Esophagus muscularis mucosa (tissue), 4 donors: ENCODE results near the gene TRIP13. TPM values are rescaled to one million over a fixed set of nuclear protein-coding genes. Genes with fewer than 3 reads are reported as not detected.

ENCODE experiments used
- DNase-seq: peaks from one replicate; pipeline ENCODE4 v3.0.0-alpha.2; 2017; ENCODE audit errors: extremely low spot score
- H3K27ac ChIP-seq, 4 donors: fragments of 200-600 bp; sonication (generic); replicated peaks in 1 of 4; 1 replicate in 3 of 4; 2 replicates in 1 of 4; pipeline ENCODE4 v1.5.1; 2016 to 2019; ENCODE audit warnings: mild to moderate bottlenecking in 1 of 4
- H3K27me3 ChIP-seq, 4 donors: fragments of 200-600 bp; sonication (generic); one replicate each; pipeline versions ENCODE4 v1.5.1 to v1.6.0; 2016 to 2019
- H3K36me3 ChIP-seq, 4 donors: fragments of 200-600 bp; sonication (generic); one replicate each; pipeline ENCODE4 v1.5.1; 2016 to 2019
- H3K4me1 ChIP-seq, 4 donors: fragments of 200-600 bp; sonication (generic); one replicate each; pipeline ENCODE4 v1.5.1; 2016 to 2019
- H3K4me3 ChIP-seq, 4 donors: fragments of 200-600 bp; sonication (generic); 1 replicate in 2 of 4; 2 replicates in 2 of 4; pipeline ENCODE4 v1.5.1; 2016 to 2019; ENCODE audit warnings: mild to moderate bottlenecking in 4 of 4, moderate library complexity in 1 of 4
- H3K9me3 ChIP-seq, 4 donors: fragments of 200-600 bp; sonication (generic); 1 replicate in 3 of 4; 2 replicates in 1 of 4; pipeline ENCODE4 v1.5.1; 2016 to 2019
- CTCF ChIP-seq, 3 experiments: fragments of 200-600 bp in 2 of 3; fragments of 450-650 bp in 1 of 3; sonication (generic) in 2 of 3; IDR thresholded peaks; one replicate each; pipeline ENCODE4 v1.5.1; 2017 to 2019; ENCODE audit warnings: antibody characterized with exemption in 3 of 3, mild to moderate bottlenecking in 2 of 3, moderate library complexity in 1 of 3
- EP300 ChIP-seq: sonication (generic); formaldehyde crosslinking; IDR thresholded peaks from one replicate; pipeline ENCODE4 v1.6.1; 2017; ENCODE audit warnings: antibody characterized with exemption
- POLR2A ChIP-seq: fragments of 450-650 bp; IDR thresholded peaks from one replicate; pipeline ENCODE4 v1.6.1; 2017; ENCODE audit warnings: antibody characterized with exemption, moderate library complexity, mild to moderate bottlenecking, low read depth
- POLR2AphosphoS5 ChIP-seq, 2 donors: sonication (generic); formaldehyde crosslinking; IDR thresholded peaks; one replicate each; pipeline ENCODE4 v1.6.1; 2017; ENCODE audit warnings: antibody characterized with exemption in 2 of 2
- WGBS: methylation state at CpG from one replicate; pipeline ENCODE4 v1.1.5; 2018; 5-methylcytosine and 5-hydroxymethylcytosine counted together
- intact Hi-C: fragments of 100-400 bp; cut with DNase I; formaldehyde crosslinking; loops from one replicate; pipeline ENCODE4 v1.15.1; 2023
- total RNA-seq, 4 donors: library from RNA; depleted of rRNA; stranded (reverse); fragments of >200 nt; gene quantifications; one replicate each; pipeline versions ENCODE4 v1.1.0 to v1.2.1, GENCODE V29; 2016

Gene TRIP13
- total RNA-seq, 4 donors from 2014 or later: 0.65 to 0.92 (median 0.66) TPM; not detected in 1

- TF ChIP-seq EP300 (no peak), POLR2AphosphoS5 (IDR thresholded peaks at IDR 0.05) (no peak), CTCF (IDR thresholded peaks at IDR 0.05) (no peak), POLR2A (no peak)
- intact Hi-C loops: no loop called here
- H3K27ac ChIP-seq: no peak overlapping the region
- H3K36me3 ChIP-seq: peaks cover 0 to 7% (median 5%) of the 10 kb centered on the region in 4 donors
- H3K27me3 ChIP-seq: peaks cover 0 to 48% (median 0%) of the 10 kb centered on the region in 4 donors
- no peaks in the 10 kb centered on the region for H3K9me3 ChIP-seq
- H3K4me1 ChIP-seq: peaks cover 0 to 9% (median 5%) of the 10 kb centered on the region in 4 donors
- DNase-seq: no peak
- WGBS: 83% methylated on average over 29 of the region's 32 CpGs
- no peak overlapping the region for H3K4me3 ChIP-seq
Measured at GRCh38 chr5:854966-855743, 37.5 kb upstream of the TRIP13 start.

- Histone ChIP-seq H3K27ac (no peak overlapping the region), H3K27me3 (peaks cover 0 to 40% (median 0%) of the 10 kb centered on the region in 4 donors), H3K9me3 (no peaks in the 10 kb centered on the region), H3K4me1 (peaks cover 0 to under 1% (median 0%) of the 10 kb centered on the region in 4 donors), H3K4me3 (no peak overlapping the region), H3K36me3 (peaks cover 0 to 7% (median 6%) of the 10 kb centered on the region in 4 donors)
- no peak for DNase-seq
- intact Hi-C loops: no loop called here
- TF ChIP-seq CTCF (IDR thresholded peaks at IDR 0.05) (no peak), POLR2A (no peak), POLR2AphosphoS5 (IDR thresholded peaks at IDR 0.05) (no peak), EP300 (no peak)
- 77% methylated on average over 21 of the region's 21 CpGs for WGBS
Measured at GRCh38 chr5:855771-856530, 36.7 kb upstream of the TRIP13 start.

- TF ChIP-seq EP300: no peak
- no peak for TF ChIP-seq CTCF (IDR thresholded peaks at IDR 0.05)
- TF ChIP-seq POLR2A: no peak
- TF ChIP-seq POLR2AphosphoS5 (IDR thresholded peaks at IDR 0.05): no peak
- Histone ChIP-seq H3K27ac (no peak overlapping the region), H3K9me3 (no peaks in the 10 kb centered on the region), H3K27me3 (peaks cover 0 to 37% (median 0%) of the 10 kb centered on the region in 4 donors), H3K4me3 (no peak overlapping the region), H3K36me3 (peaks cover 0 to 8% (median 6%) of the 10 kb centered on the region in 4 donors), H3K4me1 (no peaks in the 10 kb centered on the region)
- DNase-seq: no peak
- intact Hi-C loops: no loop called here
- WGBS: 90% methylated on average over 15 of the region's 16 CpGs
Measured at GRCh38 chr5:856531-857425, 35.9 kb upstream of the TRIP13 start.

- TF ChIP-seq CTCF (IDR thresholded peaks at IDR 0.05) (no peak), EP300 (no peak), POLR2AphosphoS5 (IDR thresholded peaks at IDR 0.05) (no peak), POLR2A (no peak)
- 94% methylated on average over 11 of the region's 11 CpGs for WGBS
- H3K9me3 ChIP-seq: no peaks in the 10 kb centered on the region
- peaks cover 13 to 28% (median 23%) of the 10 kb centered on the region in 4 donors for H3K36me3 ChIP-seq
- DNase-seq: no peak
- H3K4me1 ChIP-seq: no peaks in the 10 kb centered on the region
- H3K4me3 ChIP-seq: no peak overlapping the region
- intact Hi-C loops: no loop called here
- H3K27ac ChIP-seq: no peak overlapping the region
- H3K27me3 ChIP-seq: peaks cover 0 to 22% (median 0%) of the 10 kb centered on the region in 4 donors
Measured at GRCh38 chr5:858726-859125, 34.0 kb upstream of the TRIP13 start.
